Stomach (tissue), 9 donors: ENCODE measurements around the gene ANKRD49. TPM values are rescaled to one million over a fixed set of nuclear protein-coding genes. Genes with fewer than 3 reads are reported as not detected.

Experiments used
- DNase-seq, 2 donors: peaks; one replicate each; pipeline versions ENCODE4 v3.0.0 to v3.0.0-alpha.2; 2013 to 2019
- H3K27ac ChIP-seq, 5 donors: fragments of 200-600 bp in 4 of 5; sonication (generic) in 4 of 5; one replicate each; pipeline ENCODE4 v1.5.1; 2013 to 2019; ENCODE audit warnings: mild to moderate bottlenecking in 1 of 5, moderate library complexity in 1 of 5
- H3K27me3 ChIP-seq, 3 donors: fragments of 200-600 bp; sonication (generic); one replicate each; pipeline ENCODE4 v1.5.1; 2017 to 2019; ENCODE audit warnings: mixed run types in 1 of 3
- H3K36me3 ChIP-seq, 4 donors: fragments of 200-600 bp; sonication (generic); 1 replicate in 3 of 4; 2 replicates in 1 of 4; pipeline ENCODE4 v1.5.1; 2016 to 2019
- H3K4me1 ChIP-seq, 4 donors: fragments of 200-600 bp; sonication (generic); one replicate each; pipeline ENCODE4 v1.5.1; 2016 to 2019
- H3K4me3 ChIP-seq, 4 donors: fragments of 200-600 bp; sonication (generic) in 3 of 4; one replicate each; pipeline ENCODE4 v1.5.1; 2016 to 2019; ENCODE audit warnings: mild to moderate bottlenecking in 1 of 4
- H3K9me3 ChIP-seq, 4 donors: fragments of 200-600 bp; sonication (generic); one replicate each; pipeline ENCODE4 v1.5.1; 2016 to 2019
- EP300 ChIP-seq: sonication (generic); formaldehyde crosslinking; IDR thresholded peaks from one replicate; pipeline ENCODE4 v1.6.1; 2017; ENCODE audit warnings: antibody characterized with exemption
- POLR2A ChIP-seq, 4 donors: fragments of 450-650 bp; IDR thresholded peaks; one replicate each; pipeline ENCODE4 v1.6.1; 2016; ENCODE audit warnings: antibody characterized with exemption in 4 of 4, control low read depth in 2 of 4, mild to moderate bottlenecking in 1 of 4, moderate library complexity in 1 of 4
- POLR2AphosphoS5 ChIP-seq, 3 donors: sonication (generic); formaldehyde crosslinking; IDR thresholded peaks; one replicate each; pipeline ENCODE4 v1.6.1; 2016; ENCODE audit warnings: antibody characterized with exemption in 3 of 3
- WGBS, 5 donors: extraction: QIAGEN DNeasy Blood & Tissue Kit in 3 of 5; methylation state at CpG; one replicate each; pipeline versions ENCODE4 v1.1.5 to v1.1.7; 2013 to 2018; 5-methylcytosine and 5-hydroxymethylcytosine counted together
- intact Hi-C: fragments of 100-400 bp; cut with DNase I; formaldehyde crosslinking; loops from one replicate; pipeline ENCODE4 v1.15.1; 2023; ENCODE audit warnings: low total_unique reads
- polyA plus RNA-seq, 3 donors: library from polyadenylated mRNA; stranded (reverse); fragments of 200-250 nt; gene quantifications; one replicate each; pipeline ENCODE4 v1.2.3, GENCODE V29; 2013
- total RNA-seq, 5 donors: library from RNA; depleted of rRNA; stranded (reverse); fragments of >200 nt; gene quantifications; one replicate each; pipeline versions ENCODE4 v1.1.0 to v1.2.3, GENCODE V29; 2014 to 2016
- TF ChIP-seq, protein P1 (sequence below), 7 experiments: fragments of 450-650 bp in 4 of 7; fragments of 200-600 bp in 3 of 7; sonication (generic) in 3 of 7; IDR thresholded peaks; one replicate each; pipeline ENCODE4 v1.5.1; 2016 to 2019; ENCODE audit warnings: antibody characterized with exemption in 7 of 7, control low read depth in 2 of 7, mild to moderate bottlenecking in 1 of 7
- donor health status: healthy with polysubstance abuse.
- donor health status: Bipolar disorder and iron deficiency.
- donor health status: healthy.

The ANKRD49 gene
- total and polyA plus RNA-seq, 8 donors: 0.87 to 77.0 (median 15.8) TPM

DNA sequence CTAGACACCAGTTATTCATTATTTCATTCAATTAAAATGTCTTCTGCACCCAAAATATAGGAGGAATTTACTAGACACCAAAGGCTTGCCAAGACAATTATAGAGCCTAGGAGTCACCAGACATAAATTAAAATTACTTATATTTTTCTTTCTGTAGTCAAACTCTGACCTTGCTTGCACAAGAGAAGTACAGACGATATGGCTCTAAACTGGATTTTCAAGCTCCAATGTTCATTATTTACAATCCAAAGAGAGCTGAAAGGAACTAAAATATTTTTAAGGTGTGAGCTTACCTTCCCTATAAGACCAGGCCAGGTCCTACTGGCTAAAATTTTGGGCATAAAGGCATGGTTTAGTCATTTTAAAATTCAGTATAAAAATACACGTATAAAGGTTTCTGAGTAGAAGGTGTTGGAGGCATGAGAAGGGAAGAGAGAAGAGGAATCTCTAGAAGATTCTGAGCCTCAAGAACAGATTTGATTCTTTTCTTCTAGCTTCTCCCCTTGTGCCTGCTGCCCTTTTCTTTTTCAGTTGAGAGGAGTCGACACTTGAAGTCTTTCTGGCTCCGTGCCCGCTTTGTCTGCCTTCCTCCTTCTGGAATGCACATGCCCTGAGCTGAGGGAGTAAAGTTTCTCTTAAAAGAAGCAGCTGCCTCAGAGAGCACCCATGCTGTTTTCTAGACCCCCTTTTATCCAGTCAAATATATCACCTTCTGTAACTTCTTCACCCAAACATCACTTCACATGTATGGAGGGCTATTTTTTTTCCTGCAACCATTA lies 32.0 kb downstream of the ANKRD49 start:
- H3K27me3 ChIP-seq: no peaks in the 10 kb centered on the region
- H3K4me1 ChIP-seq: peaks cover 0 to 14% (median 8%) of the 10 kb centered on the region in 4 donors
- no peaks in the 10 kb centered on the region for H3K36me3 ChIP-seq
- H3K9me3 ChIP-seq: no peaks in the 10 kb centered on the region
- intact Hi-C loops: no loop called here
- H3K4me3 ChIP-seq: no peak overlapping the region
- DNase-seq: peak; percentile 78 to 88
- TF ChIP-seq EP300 (no peak), POLR2AphosphoS5 (IDR thresholded peaks at IDR 0.05) (no peak), POLR2A (IDR thresholded peaks at IDR 0.05) (no peak)
- TF ChIP-seq, protein P1, sequence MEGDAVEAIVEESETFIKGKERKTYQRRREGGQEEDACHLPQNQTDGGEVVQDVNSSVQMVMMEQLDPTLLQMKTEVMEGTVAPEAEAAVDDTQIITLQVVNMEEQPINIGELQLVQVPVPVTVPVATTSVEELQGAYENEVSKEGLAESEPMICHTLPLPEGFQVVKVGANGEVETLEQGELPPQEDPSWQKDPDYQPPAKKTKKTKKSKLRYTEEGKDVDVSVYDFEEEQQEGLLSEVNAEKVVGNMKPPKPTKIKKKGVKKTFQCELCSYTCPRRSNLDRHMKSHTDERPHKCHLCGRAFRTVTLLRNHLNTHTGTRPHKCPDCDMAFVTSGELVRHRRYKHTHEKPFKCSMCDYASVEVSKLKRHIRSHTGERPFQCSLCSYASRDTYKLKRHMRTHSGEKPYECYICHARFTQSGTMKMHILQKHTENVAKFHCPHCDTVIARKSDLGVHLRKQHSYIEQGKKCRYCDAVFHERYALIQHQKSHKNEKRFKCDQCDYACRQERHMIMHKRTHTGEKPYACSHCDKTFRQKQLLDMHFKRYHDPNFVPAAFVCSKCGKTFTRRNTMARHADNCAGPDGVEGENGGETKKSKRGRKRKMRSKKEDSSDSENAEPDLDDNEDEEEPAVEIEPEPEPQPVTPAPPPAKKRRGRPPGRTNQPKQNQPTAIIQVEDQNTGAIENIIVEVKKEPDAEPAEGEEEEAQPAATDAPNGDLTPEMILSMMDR (IDR thresholded peaks at IDR 0.05): no peak
- H3K27ac ChIP-seq: no peak overlapping the region
- WGBS, 5 donors: 15 to 33% (median 21%) methylated on average over 5 of the region's 5 CpGs

DNA sequence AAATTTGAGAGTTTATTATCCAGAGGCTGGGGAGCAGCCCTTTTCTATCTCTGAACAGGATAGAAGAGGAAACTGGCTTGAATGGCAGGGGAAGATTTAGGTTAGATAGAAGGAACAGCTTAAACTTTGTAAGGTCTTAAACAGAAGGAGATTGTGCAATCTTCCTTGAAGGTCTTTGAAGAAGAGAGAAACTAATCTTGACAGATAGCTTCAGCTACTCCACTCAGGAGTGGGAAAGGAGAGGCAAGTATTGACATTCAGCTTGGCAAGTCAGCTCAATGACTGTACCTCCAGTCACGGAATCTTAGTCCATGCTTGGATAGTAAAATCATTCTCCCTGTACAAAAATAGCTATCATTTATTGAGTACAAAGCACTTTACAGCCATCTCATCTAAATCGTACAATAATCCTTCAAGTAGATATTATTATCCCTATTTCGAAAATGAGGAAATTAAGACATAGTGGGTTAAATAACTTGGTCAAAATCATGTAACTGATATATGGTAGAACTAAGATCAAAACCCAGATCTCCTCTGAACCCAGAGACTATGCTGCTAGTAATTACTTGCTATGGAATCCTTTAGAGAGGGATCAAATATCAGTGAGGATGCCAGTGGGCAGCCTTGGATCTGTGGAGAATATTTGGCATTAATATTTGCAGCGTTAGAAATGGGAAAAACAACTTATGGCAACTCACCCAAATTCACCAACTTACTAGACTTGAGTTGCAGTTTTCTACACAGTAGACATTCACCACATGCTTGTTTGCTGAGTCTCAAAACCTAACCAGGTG lies 33.1 kb downstream of the ANKRD49 start:
- DNase-seq: no peak
- TF ChIP-seq POLR2A (IDR thresholded peaks at IDR 0.05): no peak
- no peak for TF ChIP-seq POLR2AphosphoS5 (IDR thresholded peaks at IDR 0.05)
- TF ChIP-seq, protein P1 (IDR thresholded peaks at IDR 0.05): no peak
- TF ChIP-seq EP300: no peak
- Histone ChIP-seq H3K4me1 (peaks cover 0 to 14% (median 8%) of the 10 kb centered on the region in 4 donors), H3K4me3 (no peak overlapping the region), H3K9me3 (no peaks in the 10 kb centered on the region), H3K27ac (no peak overlapping the region), H3K36me3 (no peaks in the 10 kb centered on the region), H3K27me3 (no peaks in the 10 kb centered on the region)
- intact Hi-C loops: no loop called here
- WGBS, 5 donors: 69 to 78% (median 72%) methylated on average over 4 of the region's 4 CpGs

DNA sequence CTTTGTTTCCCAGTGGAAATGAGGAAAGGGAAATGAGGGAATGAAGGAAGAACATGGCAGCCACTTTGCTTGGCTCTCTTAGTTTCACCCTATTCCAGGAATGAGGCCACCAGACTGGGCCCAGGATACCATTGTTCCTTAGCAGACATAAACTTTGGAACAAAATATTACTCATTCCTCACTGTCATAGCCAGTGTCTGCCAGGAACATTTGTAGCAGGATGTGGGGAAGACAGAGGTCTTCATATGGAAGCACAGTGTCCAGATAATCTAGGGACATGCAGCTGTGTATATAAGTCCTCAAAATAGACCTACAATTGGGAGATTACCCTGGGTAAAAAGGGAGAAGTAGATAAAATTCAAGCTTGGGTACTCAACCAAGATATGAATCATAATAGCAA lies 34.8 kb downstream of the ANKRD49 start:
- peaks cover 0 to 14% (median 8%) of the 10 kb centered on the region in 4 donors for H3K4me1 ChIP-seq
- DNase-seq: no peak
- no peaks in the 10 kb centered on the region for H3K9me3 ChIP-seq
- intact Hi-C loops: no loop called here
- H3K27ac ChIP-seq: no peak overlapping the region
- TF ChIP-seq, protein P1 (IDR thresholded peaks at IDR 0.05): no peak
- TF ChIP-seq POLR2A (IDR thresholded peaks at IDR 0.05) (no peak), EP300 (no peak), POLR2AphosphoS5 (IDR thresholded peaks at IDR 0.05) (no peak)
- no peak overlapping the region for H3K4me3 ChIP-seq
- no peaks in the 10 kb centered on the region for H3K36me3 ChIP-seq
- no peaks in the 10 kb centered on the region for H3K27me3 ChIP-seq

DNA sequence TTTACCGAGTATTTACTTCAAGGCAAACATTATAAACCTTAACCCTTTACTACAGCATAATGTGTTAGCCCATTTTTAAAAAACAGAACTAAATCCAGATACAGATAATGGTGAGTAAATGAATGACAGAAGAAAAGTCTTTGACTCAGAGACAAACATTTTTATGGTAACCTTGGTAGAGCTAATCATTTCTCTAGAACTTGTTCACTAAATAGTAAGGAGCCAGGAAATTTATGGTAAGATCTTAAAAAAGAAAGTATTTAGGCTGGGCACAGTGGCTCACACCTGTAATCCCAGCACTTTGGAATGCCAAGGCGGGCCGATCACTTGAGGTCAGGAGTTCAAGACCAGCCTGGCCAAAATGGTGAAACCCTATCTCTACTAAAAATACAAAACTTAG lies 38.4 kb downstream of the ANKRD49 start:
- DNase-seq: no peak
- 85 to 90% (median 89%) methylated on average over 3 of the region's 3 CpGs for WGBS, 5 donors
- intact Hi-C loops: no loop called here
- Histone ChIP-seq H3K36me3 (no peaks in the 10 kb centered on the region), H3K9me3 (no peaks in the 10 kb centered on the region), H3K4me3 (no peak overlapping the region), H3K4me1 (peaks cover 0 to 8% (median 6%) of the 10 kb centered on the region in 4 donors), H3K27me3 (no peaks in the 10 kb centered on the region), H3K27ac (no peak overlapping the region)
- no peak for TF ChIP-seq POLR2AphosphoS5 (IDR thresholded peaks at IDR 0.05)
- TF ChIP-seq EP300: no peak
- TF ChIP-seq POLR2A (IDR thresholded peaks at IDR 0.05): no peak
- TF ChIP-seq, protein P1 (IDR thresholded peaks at IDR 0.05): no peak
